ENCODE results near the gene SMTN. TPM values are rescaled to one million over a fixed set of nuclear protein-coding genes. Genes with fewer than 3 reads are reported as not detected.
A peak's percentile ranks its signal among the peaks of the same experiment; 100 is the strongest.

Gene SMTN
- total and polyA plus RNA-seq, 9 of the 15 experiments (the other 6 are each of a cell fraction or from before 2014, with no cell fraction given): 2.5 to 41.1 (median 16.1) TPM

- TF ChIP-seq BRCA1 (IDR thresholded peaks at IDR 0.05) (no peak), BRCA1 (CRISPR knock-in tag; IDR thresholded peaks at IDR 0.05) (no peak), KDM1A (IDR thresholded peaks at IDR 0.05) (peak in 1 of 2 experiments; percentile 28; a peak in 1 of 4 replicates), ZNF408 (CRISPR knock-in tag; IDR thresholded peaks at IDR 0.05; ENCODE audit: low read depth) (no peak), BDP1 (IDR thresholded peaks at IDR 0.05; ENCODE audit: insufficient read depth, insufficient read length) (no peak), ARID1B (IDR thresholded peaks at IDR 0.05) (no peak), BRD9 (IDR thresholded peaks at IDR 0.05; ENCODE audit: low read depth, partially characterized antibody) (peak; percentile 38), NFE2L1 (tag; IDR thresholded peaks at IDR 0.05; ENCODE audit: borderline replicate concordance, low read depth) (no peak), RNF2 (IDR thresholded peaks at IDR 0.05) (no peak), ZNF174 (CRISPR knock-in tag; IDR thresholded peaks at IDR 0.05) (no peak)
- TF ChIP-seq, protein P1, sequence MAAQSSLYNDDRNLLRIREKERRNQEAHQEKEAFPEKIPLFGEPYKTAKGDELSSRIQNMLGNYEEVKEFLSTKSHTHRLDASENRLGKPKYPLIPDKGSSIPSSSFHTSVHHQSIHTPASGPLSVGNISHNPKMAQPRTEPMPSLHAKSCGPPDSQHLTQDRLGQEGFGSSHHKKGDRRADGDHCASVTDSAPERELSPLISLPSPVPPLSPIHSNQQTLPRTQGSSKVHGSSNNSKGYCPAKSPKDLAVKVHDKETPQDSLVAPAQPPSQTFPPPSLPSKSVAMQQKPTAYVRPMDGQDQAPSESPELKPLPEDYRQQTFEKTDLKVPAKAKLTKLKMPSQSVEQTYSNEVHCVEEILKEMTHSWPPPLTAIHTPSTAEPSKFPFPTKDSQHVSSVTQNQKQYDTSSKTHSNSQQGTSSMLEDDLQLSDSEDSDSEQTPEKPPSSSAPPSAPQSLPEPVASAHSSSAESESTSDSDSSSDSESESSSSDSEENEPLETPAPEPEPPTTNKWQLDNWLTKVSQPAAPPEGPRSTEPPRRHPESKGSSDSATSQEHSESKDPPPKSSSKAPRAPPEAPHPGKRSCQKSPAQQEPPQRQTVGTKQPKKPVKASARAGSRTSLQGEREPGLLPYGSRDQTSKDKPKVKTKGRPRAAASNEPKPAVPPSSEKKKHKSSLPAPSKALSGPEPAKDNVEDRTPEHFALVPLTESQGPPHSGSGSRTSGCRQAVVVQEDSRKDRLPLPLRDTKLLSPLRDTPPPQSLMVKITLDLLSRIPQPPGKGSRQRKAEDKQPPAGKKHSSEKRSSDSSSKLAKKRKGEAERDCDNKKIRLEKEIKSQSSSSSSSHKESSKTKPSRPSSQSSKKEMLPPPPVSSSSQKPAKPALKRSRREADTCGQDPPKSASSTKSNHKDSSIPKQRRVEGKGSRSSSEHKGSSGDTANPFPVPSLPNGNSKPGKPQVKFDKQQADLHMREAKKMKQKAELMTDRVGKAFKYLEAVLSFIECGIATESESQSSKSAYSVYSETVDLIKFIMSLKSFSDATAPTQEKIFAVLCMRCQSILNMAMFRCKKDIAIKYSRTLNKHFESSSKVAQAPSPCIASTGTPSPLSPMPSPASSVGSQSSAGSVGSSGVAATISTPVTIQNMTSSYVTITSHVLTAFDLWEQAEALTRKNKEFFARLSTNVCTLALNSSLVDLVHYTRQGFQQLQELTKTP (IDR thresholded peaks at IDR 0.05; ENCODE audit: low read depth in 1 of 2, partially characterized antibody in 2 of 2): no peak
Measured at GRCh38 chr22:31123292-31123602, 42.1 kb downstream of the SMTN start (continued).

All from K562 (cell line).